Thoracic aorta (tissue), 2 donors: ENCODE data around the gene METTL27. TPM values are rescaled to one million over a fixed set of nuclear protein-coding genes. Genes with fewer than 3 reads are reported as not detected.

Source experiments
- ATAC-seq: fragments of 150-250 bp; one replicate; pipeline ENCODE4 v1.8.0; 2017; ENCODE audit warnings: low read depth; ENCODE audit not compliant: insufficient number of reproducible peaks, low FRiP score
- DNase-seq: peaks from one replicate; pipeline ENCODE4 v3.0.0-alpha.2; 2020; ENCODE audit warnings: low spot score
- H3K27ac ChIP-seq, 2 donors: fragments of 200-600 bp; sonication (generic); 1 replicate in 1 of 2; 2 replicates in 1 of 2; pipeline ENCODE4 v1.5.1; 2016; ENCODE audit warnings: mild to moderate bottlenecking in 2 of 2, moderate library complexity in 2 of 2
- H3K27me3 ChIP-seq: fragments of 200-600 bp; sonication (generic); replicated peaks from 2 replicates; pipeline ENCODE4 v1.6.0; 2016; ENCODE audit warnings: mild to moderate bottlenecking; ENCODE audit not compliant: insufficient read depth
- H3K36me3 ChIP-seq: fragments of 200-600 bp; sonication (generic); one replicate; pipeline ENCODE4 v1.5.1; 2016
- H3K4me1 ChIP-seq, 2 donors: fragments of 200-600 bp; sonication (generic); 1 replicate in 1 of 2; 2 replicates in 1 of 2; pipeline versions ENCODE4 v1.5.1 to v1.6.0; 2016; ENCODE audit warnings: low read depth in 2 of 2, mild to moderate bottlenecking in 1 of 2; ENCODE audit not compliant: control insufficient read depth in 1 of 2
- H3K4me3 ChIP-seq: fragments of 200-600 bp; sonication (generic); 2 replicates; pipeline ENCODE4 v1.5.1; 2016; ENCODE audit warnings: mild to moderate bottlenecking
- H3K9me3 ChIP-seq: fragments of 200-600 bp; sonication (generic); 2 replicates; pipeline ENCODE4 v1.5.1; 2016
- CTCF ChIP-seq: fragments of 200-600 bp; sonication (generic); IDR thresholded peaks from one replicate; pipeline ENCODE4 v1.5.1; 2019; ENCODE audit warnings: antibody characterized with exemption
- total RNA-seq, 2 donors: library from RNA; depleted of rRNA; stranded (reverse); fragments of >200 nt; gene quantifications; one replicate each; pipeline versions ENCODE4 v1.1.0 to v1.2.3, GENCODE V29; 2016

Gene METTL27
- total RNA-seq, 2 donors from 2014 or later = 1.2 TPM; not detected in 1

GRCh38 chr7:73872056-73872908, 30.0 kb upstream of the METTL27 start:
- no peaks in the 10 kb centered on the region for H3K27me3 ChIP-seq
- no peak for ATAC-seq
- H3K4me3 ChIP-seq = no peak overlapping the region
- H3K9me3 ChIP-seq = no peaks in the 10 kb centered on the region
- no peak for DNase-seq
- H3K36me3 ChIP-seq = no peaks in the 10 kb centered on the region
- H3K4me1 ChIP-seq = peaks cover 25 to 71% of the 10 kb centered on the region in 2 donors
- no peak for TF ChIP-seq CTCF
- peak overlapping the region; percentile 93 to 96 for H3K27ac ChIP-seq

GRCh38 chr7:73871163-73872011, 29.1 kb upstream of the METTL27 start:
- TF ChIP-seq CTCF = no peak
- H3K36me3 ChIP-seq = no peaks in the 10 kb centered on the region
- DNase-seq (no peak), ATAC-seq (no peak)
- no peaks in the 10 kb centered on the region for H3K9me3 ChIP-seq
- no peaks in the 10 kb centered on the region for H3K27me3 ChIP-seq
- H3K27ac ChIP-seq = peak overlapping the region; percentile 93 to 96
- H3K4me1 ChIP-seq = peaks cover 25 to 63% of the 10 kb centered on the region in 2 donors
- no peak overlapping the region for H3K4me3 ChIP-seq

GRCh38 chr7:73870041-73870492, 27.8 kb upstream of the METTL27 start:
- Histone ChIP-seq H3K36me3 (no peaks in the 10 kb centered on the region), H3K27ac (peak overlapping the region; percentile 93 to 96), H3K4me1 (peaks cover 25 to 63% of the 10 kb centered on the region in 2 donors), H3K4me3 (no peak overlapping the region), H3K9me3 (no peaks in the 10 kb centered on the region), H3K27me3 (no peaks in the 10 kb centered on the region)
- no peak for TF ChIP-seq CTCF
- ATAC-seq = no peak
- DNase-seq = no peak

DNA sequence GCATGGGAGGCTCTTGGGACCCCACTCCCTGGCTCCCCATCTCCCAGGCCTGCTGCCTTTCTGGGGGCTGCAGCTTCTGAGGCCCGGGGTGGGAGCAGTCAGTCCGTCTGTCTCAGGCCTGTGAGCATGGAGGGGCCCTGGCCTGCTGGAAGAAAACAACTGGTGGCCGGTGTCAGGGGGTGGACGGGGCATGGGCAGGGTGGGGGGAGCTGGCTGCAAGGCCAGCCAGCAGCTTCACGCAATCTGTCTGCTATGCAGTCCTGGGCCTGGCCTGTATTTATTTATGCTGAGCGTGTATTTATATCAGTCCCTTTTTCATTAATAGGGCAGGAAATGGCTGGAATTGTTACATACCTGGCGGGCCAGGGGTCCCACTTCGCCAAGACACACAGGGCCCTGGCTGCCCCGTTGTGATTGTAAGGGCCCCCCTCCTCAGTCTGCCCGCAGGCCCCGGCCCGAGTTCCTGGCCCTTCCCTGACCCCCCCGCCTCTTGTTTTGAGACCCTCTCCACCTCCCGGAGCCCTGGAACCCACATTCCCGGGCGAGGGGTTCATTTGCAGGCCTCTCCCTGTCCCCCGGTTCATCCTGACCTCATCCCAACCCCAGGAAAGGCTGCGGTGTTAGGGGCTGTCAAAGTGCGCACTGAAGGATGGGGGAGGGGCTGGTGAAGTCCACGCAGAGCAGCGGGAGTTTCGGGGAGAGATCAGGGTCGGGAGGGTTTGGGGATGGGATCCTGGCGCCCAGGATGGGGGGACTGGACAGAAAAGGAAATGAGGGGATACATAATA, 26.9 kb upstream of the METTL27 start:
- H3K27ac ChIP-seq = peak overlapping the region; percentile 93 to 96

More for the DNA sequence above, 26.9 kb upstream of the METTL27 start:
- Histone ChIP-seq H3K9me3 (no peaks in the 10 kb centered on the region), H3K36me3 (no peaks in the 10 kb centered on the region), H3K27me3 (no peaks in the 10 kb centered on the region), H3K4me1 (peaks cover 25 to 63% of the 10 kb centered on the region in 2 donors), H3K4me3 (peak overlapping the region; percentile 5)
- ATAC-seq (peak; percentile 77), DNase-seq (peak; percentile 62)
- no peak for TF ChIP-seq CTCF
